Osteocyte (in vitro differentiated cells): Measurements from ENCODE around the gene TENT5C. TPM values are rescaled to one million over a fixed set of nuclear protein-coding genes. Genes with fewer than 3 reads are reported as not detected.

ENCODE experiments used
- DNase-seq: peaks from one replicate; pipeline ENCODE4 v3.0.0; 2021; ENCODE audit warnings: mixed read lengths; ENCODE audit not compliant: unreplicated experiment; ENCODE audit errors: extremely low spot score
- H3K27ac Mint-ChIP-seq: one replicate; pipeline ENCODE4 v1.8.0; 2021; ENCODE audit warnings: mild to moderate bottlenecking, mixed read lengths; ENCODE audit not compliant: unreplicated experiment
- H3K27me3 Mint-ChIP-seq: one replicate; pipeline ENCODE4 v1.8.0; 2021; ENCODE audit warnings: mixed read lengths; ENCODE audit not compliant: unreplicated experiment
- H3K36me3 Mint-ChIP-seq: one replicate; pipeline ENCODE4 v1.8.0; 2021; ENCODE audit warnings: mixed read lengths; ENCODE audit not compliant: unreplicated experiment
- H3K4me1 Mint-ChIP-seq: one replicate; pipeline ENCODE4 v1.8.0; 2021; ENCODE audit warnings: mixed read lengths; ENCODE audit not compliant: unreplicated experiment
- H3K4me3 Mint-ChIP-seq: one replicate; pipeline ENCODE4 v1.8.0; 2021; ENCODE audit warnings: mild to moderate bottlenecking, moderate library complexity, mixed read lengths; ENCODE audit not compliant: unreplicated experiment
- H3K9me3 Mint-ChIP-seq: one replicate; pipeline ENCODE4 v1.8.0; 2021; ENCODE audit warnings: mixed read lengths; ENCODE audit not compliant: unreplicated experiment
- CTCF ChIP-seq: fragments of 200-600 bp; sonication (generic); IDR thresholded peaks from 2 replicates; pipeline ENCODE4 v1.5.0; 2021; ENCODE audit warnings: antibody characterized with exemption, mild to moderate bottlenecking, moderate library complexity
- total RNA-seq: library from RNA; stranded (reverse); gene quantifications from 2 replicates; pipeline ENCODE4 v1.2.1, GENCODE V29; 2021

TENT5C gene
- total RNA-seq, 1 donor from 2014 or later: 0.08 TPM

GRCh38 chr1:117577191-117577885 is 28.5 kb upstream of the TENT5C start:
- H3K27me3 Mint-ChIP-seq: no peaks in the 10 kb centered on the region
- no peaks in the 10 kb centered on the region for H3K9me3 Mint-ChIP-seq
- H3K36me3 Mint-ChIP-seq: no peaks in the 10 kb centered on the region
- no peaks in the 10 kb centered on the region for H3K4me1 Mint-ChIP-seq
- no peak overlapping the region for H3K27ac Mint-ChIP-seq
- no peak overlapping the region for H3K4me3 Mint-ChIP-seq
- TF ChIP-seq CTCF: no peak
- no peak for DNase-seq

GRCh38 chr1:117578466-117578865 is 27.4 kb upstream of the TENT5C start:
- no peaks in the 10 kb centered on the region for H3K4me1 Mint-ChIP-seq
- no peak for TF ChIP-seq CTCF
- no peak for DNase-seq
- H3K36me3 Mint-ChIP-seq: no peaks in the 10 kb centered on the region
- no peak overlapping the region for H3K4me3 Mint-ChIP-seq
- no peak overlapping the region for H3K27ac Mint-ChIP-seq
- no peaks in the 10 kb centered on the region for H3K27me3 Mint-ChIP-seq
- no peaks in the 10 kb centered on the region for H3K9me3 Mint-ChIP-seq

GRCh38 chr1:117579221-117579906 is 26.5 kb upstream of the TENT5C start:
- H3K27ac Mint-ChIP-seq: no peak overlapping the region
- H3K36me3 Mint-ChIP-seq: no peaks in the 10 kb centered on the region

GRCh38 chr1:117580436-117580835 is 25.4 kb upstream of the TENT5C start:
- H3K36me3 Mint-ChIP-seq: no peaks in the 10 kb centered on the region
- no peaks in the 10 kb centered on the region for H3K9me3 Mint-ChIP-seq
- no peak overlapping the region for H3K4me3 Mint-ChIP-seq
- H3K27ac Mint-ChIP-seq: no peak overlapping the region
- no peak for TF ChIP-seq CTCF
- H3K4me1 Mint-ChIP-seq: no peaks in the 10 kb centered on the region
- DNase-seq: no peak
- no peaks in the 10 kb centered on the region for H3K27me3 Mint-ChIP-seq

More at GRCh38 chr1:117579221-117579906, 26.5 kb upstream of the TENT5C start:
- no peak for DNase-seq
- no peaks in the 10 kb centered on the region for H3K9me3 Mint-ChIP-seq
- no peaks in the 10 kb centered on the region for H3K4me1 Mint-ChIP-seq
- no peaks in the 10 kb centered on the region for H3K27me3 Mint-ChIP-seq
- TF ChIP-seq CTCF: no peak
- no peak overlapping the region for H3K4me3 Mint-ChIP-seq

GRCh38 chr1:117580882-117581281 is 25.0 kb upstream of the TENT5C start:
- no peaks in the 10 kb centered on the region for H3K9me3 Mint-ChIP-seq

More at GRCh38 chr1:117580882-117581281, 25.0 kb upstream of the TENT5C start:
- no peaks in the 10 kb centered on the region for H3K27me3 Mint-ChIP-seq
- no peak overlapping the region for H3K27ac Mint-ChIP-seq
- no peak overlapping the region for H3K4me3 Mint-ChIP-seq
- no peaks in the 10 kb centered on the region for H3K36me3 Mint-ChIP-seq
- no peak for DNase-seq
- no peak for TF ChIP-seq CTCF
- no peaks in the 10 kb centered on the region for H3K4me1 Mint-ChIP-seq
